Measurements from ENCODE around the gene APOBEC3H.

APOBEC3H gene

GRCh38 chr22:39094717-39095389 lies 2.2 kb upstream of the APOBEC3H start:
- no peak overlapping the region for H3K27ac ChIP-seq (ENCODE audit: low read depth, low read length)
- peaks cover 26% of the 10 kb centered on the region for H3K4me1 ChIP-seq (ENCODE audit: control insufficient read depth, insufficient read depth, low read length)
- H3K27me3 ChIP-seq (ENCODE audit: control insufficient read depth, insufficient read depth, low read length), result no peaks in the 10 kb centered on the region
- no peak overlapping the region for H3K9ac ChIP-seq (ENCODE audit: low read length)
- no peaks in the 10 kb centered on the region for H3K9me3 ChIP-seq (ENCODE audit: control insufficient read depth, insufficient read depth, low read depth, low read length)
- no peak overlapping the region for H3K4me3 ChIP-seq (ENCODE audit: low read depth, low read length)
- no peaks in the 10 kb centered on the region for H3K36me3 ChIP-seq (ENCODE audit: control insufficient read depth, insufficient read depth, low read length)

GRCh38 chr22:39095971-39096370 lies 1.1 kb upstream of the APOBEC3H start:
- Histone ChIP-seq H3K27ac (ENCODE audit: low read depth, low read length) (no peak overlapping the region), H3K9me3 (ENCODE audit: control insufficient read depth, insufficient read depth, low read depth, low read length) (no peaks in the 10 kb centered on the region), H3K4me3 (ENCODE audit: low read depth, low read length) (no peak overlapping the region), H3K36me3 (ENCODE audit: control insufficient read depth, insufficient read depth, low read length) (no peaks in the 10 kb centered on the region), H3K27me3 (ENCODE audit: control insufficient read depth, insufficient read depth, low read length) (no peaks in the 10 kb centered on the region), H3K4me1 (ENCODE audit: control insufficient read depth, insufficient read depth, low read length) (peaks cover 32% of the 10 kb centered on the region), H3K9ac (ENCODE audit: low read length) (no peak overlapping the region)

GRCh38 chr22:39098026-39098425 lies 982 bp downstream of the APOBEC3H start:
- no peak overlapping the region for H3K9ac ChIP-seq (ENCODE audit: low read length)
- H3K36me3 ChIP-seq (ENCODE audit: control insufficient read depth, insufficient read depth, low read length), result no peaks in the 10 kb centered on the region
- H3K4me1 ChIP-seq (ENCODE audit: control insufficient read depth, insufficient read depth, low read length), result peaks cover 40% of the 10 kb centered on the region
- 0 out of 2 replicates have a peak overlapping the region, but pooled peaks have one; percentile 5 for H3K27ac ChIP-seq (ENCODE audit: low read depth, low read length)
- H3K27me3 ChIP-seq (ENCODE audit: control insufficient read depth, insufficient read depth, low read length), result no peaks in the 10 kb centered on the region
- H3K4me3 ChIP-seq (ENCODE audit: low read depth, low read length), result no peak overlapping the region
- H3K9me3 ChIP-seq (ENCODE audit: control insufficient read depth, insufficient read depth, low read depth, low read length), result no peaks in the 10 kb centered on the region

- Histone ChIP-seq H3K27me3 (ENCODE audit: control insufficient read depth, insufficient read depth, low read length) (no peaks in the 10 kb centered on the region), H3K9ac (ENCODE audit: low read length) (no peak overlapping the region), H3K4me1 (ENCODE audit: control insufficient read depth, insufficient read depth, low read length) (peaks cover 40% of the 10 kb centered on the region), H3K27ac (ENCODE audit: low read depth, low read length) (no peak overlapping the region), H3K36me3 (ENCODE audit: control insufficient read depth, insufficient read depth, low read length) (no peaks in the 10 kb centered on the region), H3K9me3 (ENCODE audit: control insufficient read depth, insufficient read depth, low read depth, low read length) (no peaks in the 10 kb centered on the region), H3K4me3 (ENCODE audit: low read depth, low read length) (no peak overlapping the region)
These were observed 1.5 kb downstream of the APOBEC3H start for GRCh38 chr22:39098576-39098975.

- no peaks in the 10 kb centered on the region for H3K27me3 ChIP-seq (ENCODE audit: control insufficient read depth, insufficient read depth, low read length)
- peaks cover 35% of the 10 kb centered on the region for H3K4me1 ChIP-seq (ENCODE audit: control insufficient read depth, insufficient read depth, low read length)
- H3K9me3 ChIP-seq (ENCODE audit: control insufficient read depth, insufficient read depth, low read depth, low read length), result no peaks in the 10 kb centered on the region
- H3K9ac ChIP-seq (ENCODE audit: low read length), result no peak overlapping the region
- no peak overlapping the region for H3K4me3 ChIP-seq (ENCODE audit: low read depth, low read length)
- H3K36me3 ChIP-seq (ENCODE audit: control insufficient read depth, insufficient read depth, low read length), result no peaks in the 10 kb centered on the region
- H3K27ac ChIP-seq (ENCODE audit: low read depth, low read length), result no peak overlapping the region
These were observed 4.2 kb downstream of the APOBEC3H start for GRCh38 chr22:39101226-39101625.

GRCh38 chr22:39103431-39103830 lies 6.4 kb downstream of the APOBEC3H start:
- no peaks in the 10 kb centered on the region for H3K27me3 ChIP-seq (ENCODE audit: control insufficient read depth, insufficient read depth, low read length)
- no peak overlapping the region for H3K27ac ChIP-seq (ENCODE audit: low read depth, low read length)

GRCh38 chr22:39106326-39106725 lies 9.3 kb downstream of the APOBEC3H start:
- H3K9ac ChIP-seq (ENCODE audit: low read length), result no peak overlapping the region
- no peak overlapping the region for H3K4me3 ChIP-seq (ENCODE audit: low read depth, low read length)
- no peaks in the 10 kb centered on the region for H3K9me3 ChIP-seq (ENCODE audit: control insufficient read depth, insufficient read depth, low read depth, low read length)
- peaks cover 13% of the 10 kb centered on the region for H3K4me1 ChIP-seq (ENCODE audit: control insufficient read depth, insufficient read depth, low read length)
- H3K36me3 ChIP-seq (ENCODE audit: control insufficient read depth, insufficient read depth, low read length), result no peaks in the 10 kb centered on the region
- no peaks in the 10 kb centered on the region for H3K27me3 ChIP-seq (ENCODE audit: control insufficient read depth, insufficient read depth, low read length)
- no peak overlapping the region for H3K27ac ChIP-seq (ENCODE audit: low read depth, low read length)

More at GRCh38 chr22:39103431-39103830, 6.4 kb downstream of the APOBEC3H start:
- Histone ChIP-seq H3K9me3 (ENCODE audit: control insufficient read depth, insufficient read depth, low read depth, low read length) (no peaks in the 10 kb centered on the region), H3K36me3 (ENCODE audit: control insufficient read depth, insufficient read depth, low read length) (no peaks in the 10 kb centered on the region), H3K4me1 (ENCODE audit: control insufficient read depth, insufficient read depth, low read length) (peaks cover 16% of the 10 kb centered on the region), H3K4me3 (ENCODE audit: low read depth, low read length) (no peak overlapping the region), H3K9ac (ENCODE audit: low read length) (no peak overlapping the region)

- H3K4me1 ChIP-seq (ENCODE audit: control insufficient read depth, insufficient read depth, low read length), result peaks cover 9% of the 10 kb centered on the region
These were observed 11.4 kb downstream of the APOBEC3H start for GRCh38 chr22:39108487-39108886.

GRCh38 chr22:39109361-39109760 lies 12.3 kb downstream of the APOBEC3H start:
- Histone ChIP-seq H3K27me3 (ENCODE audit: control insufficient read depth, insufficient read depth, low read length) (no peaks in the 10 kb centered on the region), H3K9me3 (ENCODE audit: control insufficient read depth, insufficient read depth, low read depth, low read length) (no peaks in the 10 kb centered on the region), H3K27ac (ENCODE audit: low read depth, low read length) (no peak overlapping the region), H3K4me3 (ENCODE audit: low read depth, low read length) (no peak overlapping the region), H3K9ac (ENCODE audit: low read length) (no peak overlapping the region), H3K4me1 (ENCODE audit: control insufficient read depth, insufficient read depth, low read length) (peaks cover 17% of the 10 kb centered on the region), H3K36me3 (ENCODE audit: control insufficient read depth, insufficient read depth, low read length) (no peaks in the 10 kb centered on the region)

More at GRCh38 chr22:39108487-39108886, 11.4 kb downstream of the APOBEC3H start:
- Histone ChIP-seq H3K9me3 (ENCODE audit: control insufficient read depth, insufficient read depth, low read depth, low read length) (no peaks in the 10 kb centered on the region), H3K9ac (ENCODE audit: low read length) (no peak overlapping the region), H3K36me3 (ENCODE audit: control insufficient read depth, insufficient read depth, low read length) (no peaks in the 10 kb centered on the region), H3K4me3 (ENCODE audit: low read depth, low read length) (no peak overlapping the region), H3K27ac (ENCODE audit: low read depth, low read length) (no peak overlapping the region), H3K27me3 (ENCODE audit: control insufficient read depth, insufficient read depth, low read length) (no peaks in the 10 kb centered on the region)

GRCh38 chr22:39110631-39111561 lies 13.9 kb downstream of the APOBEC3H start:
- no peak overlapping the region for H3K4me3 ChIP-seq (ENCODE audit: low read depth, low read length)
- H3K9ac ChIP-seq (ENCODE audit: low read length), result no peak overlapping the region
- no peaks in the 10 kb centered on the region for H3K27me3 ChIP-seq (ENCODE audit: control insufficient read depth, insufficient read depth, low read length)
- peaks cover 29% of the 10 kb centered on the region for H3K4me1 ChIP-seq (ENCODE audit: control insufficient read depth, insufficient read depth, low read length)
- no peaks in the 10 kb centered on the region for H3K36me3 ChIP-seq (ENCODE audit: control insufficient read depth, insufficient read depth, low read length)
- H3K9me3 ChIP-seq (ENCODE audit: control insufficient read depth, insufficient read depth, low read depth, low read length), result no peaks in the 10 kb centered on the region
- H3K27ac ChIP-seq (ENCODE audit: low read depth, low read length), result no peak overlapping the region

- H3K27ac ChIP-seq (ENCODE audit: low read depth, low read length), result no peak overlapping the region
- H3K9me3 ChIP-seq (ENCODE audit: control insufficient read depth, insufficient read depth, low read depth, low read length), result no peaks in the 10 kb centered on the region
- H3K4me3 ChIP-seq (ENCODE audit: low read depth, low read length), result no peak overlapping the region; the same call in 1 of the 2 replicates
- no peaks in the 10 kb centered on the region for H3K27me3 ChIP-seq (ENCODE audit: control insufficient read depth, insufficient read depth, low read length)
- no peaks in the 10 kb centered on the region for H3K36me3 ChIP-seq (ENCODE audit: control insufficient read depth, insufficient read depth, low read length)
- no peak overlapping the region for H3K9ac ChIP-seq (ENCODE audit: low read length)
- H3K4me1 ChIP-seq (ENCODE audit: control insufficient read depth, insufficient read depth, low read length), result peaks cover 40% of the 10 kb centered on the region
These were observed 17.1 kb downstream of the APOBEC3H start for GRCh38 chr22:39114112-39114511.

Data from HUES6 (cell line).